Dendritic cell treated with granulocyte-macrophage colony-stimulating factor and Interleukin-4, amounts not matched to agents 40 ng/mL and 50 ng/mL, for 4 days (primary cell): Measurements from ENCODE around the gene ADAM17.
"Not testable (repeated sequence)": the region's sequence is repeated elsewhere in the genome, so short reads cannot be mapped to it uniquely, and the experiment has no call there.

Source experiments
- H3K27ac Mint-ChIP-seq: one replicate; pipeline ENCODE4 v1.8.0; 2022; ENCODE audit warnings: mild to moderate bottlenecking, mixed read lengths
- H3K27me3 Mint-ChIP-seq: one replicate; pipeline ENCODE4 v1.8.0; 2022; ENCODE audit warnings: mild to moderate bottlenecking, mixed read lengths
- H3K36me3 Mint-ChIP-seq: one replicate; pipeline ENCODE4 v1.8.0; 2022; ENCODE audit warnings: low read depth, mixed read lengths
- H3K4me1 Mint-ChIP-seq: one replicate; pipeline ENCODE4 v1.8.0; 2022; ENCODE audit warnings: low read depth, mixed read lengths
- H3K4me3 Mint-ChIP-seq: one replicate; pipeline ENCODE4 v1.8.0; 2022; ENCODE audit warnings: mild to moderate bottlenecking, moderate library complexity, mixed read lengths
- H3K9me3 Mint-ChIP-seq: one replicate; pipeline ENCODE4 v1.8.0; 2022; ENCODE audit warnings: mixed read lengths
- intact Hi-C: fragments of 100-400 bp; cut with micrococcal nuclease; formaldehyde crosslinking; loops from one replicate; pipeline ENCODE4 v1.15.0; 2022

The ADAM17 gene

GRCh38 chr2:9555297-9556120 is at the start of gene ADAM17:
ADAM17 (minus strand) TSS chr2:9555830; CDS start chr2:9555605, 225 bp downstream.
- H3K4me3 Mint-ChIP-seq = peak within 1 kb of the TSS; percentile 95
- intact Hi-C loops = loop anchor here (5.0 kb wide), 1 partner anchor 72 kb away; no protein-coding TSS in a partner anchor
- H3K4me1 Mint-ChIP-seq = peaks cover 32% of the 10 kb centered on the region
- peak within 1 kb of the TSS; percentile 95 for H3K27ac Mint-ChIP-seq
- H3K9me3 Mint-ChIP-seq = no peaks in the 10 kb centered on the region
- no peaks in the 10 kb centered on the region for H3K27me3 Mint-ChIP-seq
- H3K36me3 Mint-ChIP-seq = peaks cover 31% of the 10 kb centered on the region

- peaks cover 25% of the 10 kb centered on the region for H3K36me3 Mint-ChIP-seq
- intact Hi-C loops = no loop called here
These were observed 46.8 kb upstream of the ADAM17 start for GRCh38 chr2:9602412-9602811.

GRCh38 chr2:9601397-9601796 is 45.8 kb upstream of the ADAM17 start:
- Mint-ChIP-seq H3K27ac (no peak overlapping the region), H3K36me3 (peaks cover 25% of the 10 kb centered on the region)

More at GRCh38 chr2:9602412-9602811, 46.8 kb upstream of the ADAM17 start:
- H3K4me3 Mint-ChIP-seq = no peak overlapping the region
- no peaks in the 10 kb centered on the region for H3K27me3 Mint-ChIP-seq
- H3K27ac Mint-ChIP-seq = no peak overlapping the region
- peaks cover 11% of the 10 kb centered on the region for H3K4me1 Mint-ChIP-seq
- H3K9me3 Mint-ChIP-seq = peaks cover 12% of the 10 kb centered on the region

GRCh38 chr2:9599430-9599829 is 43.8 kb upstream of the ADAM17 start:
- no peak overlapping the region for H3K4me3 Mint-ChIP-seq
- H3K9me3 Mint-ChIP-seq = peaks cover 12% of the 10 kb centered on the region
- H3K36me3 Mint-ChIP-seq = peaks cover 25% of the 10 kb centered on the region
- intact Hi-C loops = no loop called here
- peaks cover 31% of the 10 kb centered on the region for H3K4me1 Mint-ChIP-seq
- H3K27ac Mint-ChIP-seq = no peak overlapping the region
- H3K27me3 Mint-ChIP-seq = no peaks in the 10 kb centered on the region

More at GRCh38 chr2:9601397-9601796, 45.8 kb upstream of the ADAM17 start:
- H3K4me1 Mint-ChIP-seq = peaks cover 17% of the 10 kb centered on the region
- H3K9me3 Mint-ChIP-seq = peaks cover 12% of the 10 kb centered on the region
- no peaks in the 10 kb centered on the region for H3K27me3 Mint-ChIP-seq
- intact Hi-C loops = no loop called here
- H3K4me3 Mint-ChIP-seq = no peak overlapping the region

GRCh38 chr2:9596621-9597311 is 41.1 kb upstream of the ADAM17 start:
- H3K36me3 Mint-ChIP-seq = peaks cover 33% of the 10 kb centered on the region
- H3K4me3 Mint-ChIP-seq = no peak overlapping the region
- peaks cover 12% of the 10 kb centered on the region for H3K9me3 Mint-ChIP-seq
- intact Hi-C loops = no loop called here
- no peak overlapping the region for H3K27ac Mint-ChIP-seq
- peaks cover 31% of the 10 kb centered on the region for H3K4me1 Mint-ChIP-seq
- no peaks in the 10 kb centered on the region for H3K27me3 Mint-ChIP-seq

GRCh38 chr2:9595746-9596145 is 40.1 kb upstream of the ADAM17 start:
- intact Hi-C loops = no loop called here
- Mint-ChIP-seq H3K9me3 (peaks cover 12% of the 10 kb centered on the region), H3K4me1 (peaks cover 31% of the 10 kb centered on the region), H3K4me3 (no peak overlapping the region), H3K27me3 (no peaks in the 10 kb centered on the region), H3K27ac (no peak overlapping the region), H3K36me3 (peaks cover 42% of the 10 kb centered on the region)

- H3K4me3 Mint-ChIP-seq, intact Hi-C loops, H3K27me3 Mint-ChIP-seq: not testable (repeated sequence)
- H3K27ac Mint-ChIP-seq = peak overlapping the region; percentile 74
- peaks cover 42% of the 10 kb centered on the region for H3K36me3 Mint-ChIP-seq
- peaks cover 31% of the 10 kb centered on the region for H3K4me1 Mint-ChIP-seq
- peaks cover 11% of the 10 kb centered on the region for H3K9me3 Mint-ChIP-seq
These were observed 39.6 kb upstream of the ADAM17 start for GRCh38 chr2:9595256-9595655.

GRCh38 chr2:9594366-9595054 is 38.9 kb upstream of the ADAM17 start:
- peaks cover 4% of the 10 kb centered on the region for H3K9me3 Mint-ChIP-seq
- H3K4me1 Mint-ChIP-seq = peaks cover 24% of the 10 kb centered on the region
- intact Hi-C loops = loop anchor here (5.0 kb wide), 1 partner anchor 33 kb away; no protein-coding TSS in a partner anchor
- no peaks in the 10 kb centered on the region for H3K27me3 Mint-ChIP-seq
- no peak overlapping the region for H3K4me3 Mint-ChIP-seq
- peaks cover 37% of the 10 kb centered on the region for H3K36me3 Mint-ChIP-seq
- peak overlapping the region; percentile 74 for H3K27ac Mint-ChIP-seq

GRCh38 chr2:9593925-9594324 is 38.3 kb upstream of the ADAM17 start:
- H3K27me3 Mint-ChIP-seq = no peaks in the 10 kb centered on the region
- no peak overlapping the region for H3K4me3 Mint-ChIP-seq
- intact Hi-C loops = loop anchor here (5.0 kb wide), 1 partner anchor 33 kb away; no protein-coding TSS in a partner anchor
- H3K36me3 Mint-ChIP-seq = peaks cover 34% of the 10 kb centered on the region
- peaks cover 24% of the 10 kb centered on the region for H3K4me1 Mint-ChIP-seq
- H3K9me3 Mint-ChIP-seq = no peaks in the 10 kb centered on the region
- H3K27ac Mint-ChIP-seq = peak overlapping the region; percentile 74

GRCh38 chr2:9592699-9593098 is 37.1 kb upstream of the ADAM17 start:
- H3K9me3 Mint-ChIP-seq = no peaks in the 10 kb centered on the region
- H3K4me3 Mint-ChIP-seq = no peak overlapping the region
- H3K27ac Mint-ChIP-seq = no peak overlapping the region
- intact Hi-C loops = loop anchor here (5.0 kb wide), 1 partner anchor 35 kb away; no protein-coding TSS in a partner anchor
- peaks cover 34% of the 10 kb centered on the region for H3K36me3 Mint-ChIP-seq
- H3K27me3 Mint-ChIP-seq = no peaks in the 10 kb centered on the region
- H3K4me1 Mint-ChIP-seq = peaks cover 24% of the 10 kb centered on the region

- peaks cover 49% of the 10 kb centered on the region for H3K36me3 Mint-ChIP-seq
- peaks cover 11% of the 10 kb centered on the region for H3K4me1 Mint-ChIP-seq
- H3K27ac Mint-ChIP-seq = no peak overlapping the region
- intact Hi-C loops = loop anchor here (5.0 kb wide), 1 partner anchor 37 kb away; no protein-coding TSS in a partner anchor
- H3K27me3 Mint-ChIP-seq = no peaks in the 10 kb centered on the region
- no peaks in the 10 kb centered on the region for H3K9me3 Mint-ChIP-seq
- H3K4me3 Mint-ChIP-seq = no peak overlapping the region
These were observed 35.0 kb upstream of the ADAM17 start for GRCh38 chr2:9590641-9591040.

GRCh38 chr2:9586465-9586864 is 30.8 kb upstream of the ADAM17 start:
- H3K4me1 Mint-ChIP-seq = no peaks in the 10 kb centered on the region
- H3K36me3 Mint-ChIP-seq = peaks cover 55% of the 10 kb centered on the region
- no peak overlapping the region for H3K4me3 Mint-ChIP-seq
- no peaks in the 10 kb centered on the region for H3K27me3 Mint-ChIP-seq
- intact Hi-C loops = no loop called here
- no peaks in the 10 kb centered on the region for H3K9me3 Mint-ChIP-seq
- no peak overlapping the region for H3K27ac Mint-ChIP-seq

- no peaks in the 10 kb centered on the region for H3K4me1 Mint-ChIP-seq
- H3K9me3 Mint-ChIP-seq = no peaks in the 10 kb centered on the region
- H3K36me3 Mint-ChIP-seq = peaks cover 45% of the 10 kb centered on the region
- no peak overlapping the region for H3K4me3 Mint-ChIP-seq
- intact Hi-C loops = no loop called here
- H3K27me3 Mint-ChIP-seq = no peaks in the 10 kb centered on the region
- H3K27ac Mint-ChIP-seq = no peak overlapping the region
These were observed 29.9 kb upstream of the ADAM17 start for GRCh38 chr2:9585486-9585885.
